HG03135 (cell line): ENCODE results near the gene TPRN.

ENCODE experiments used
- ATAC-seq: cut with Tn5 transposase; IDR thresholded peaks from one replicate; pipeline ENCODE4 v1.9.1; 2021; ENCODE audit warnings: mild to moderate bottlenecking, moderate library complexity; ENCODE audit not compliant: unreplicated experiment

The TPRN gene

DNA sequence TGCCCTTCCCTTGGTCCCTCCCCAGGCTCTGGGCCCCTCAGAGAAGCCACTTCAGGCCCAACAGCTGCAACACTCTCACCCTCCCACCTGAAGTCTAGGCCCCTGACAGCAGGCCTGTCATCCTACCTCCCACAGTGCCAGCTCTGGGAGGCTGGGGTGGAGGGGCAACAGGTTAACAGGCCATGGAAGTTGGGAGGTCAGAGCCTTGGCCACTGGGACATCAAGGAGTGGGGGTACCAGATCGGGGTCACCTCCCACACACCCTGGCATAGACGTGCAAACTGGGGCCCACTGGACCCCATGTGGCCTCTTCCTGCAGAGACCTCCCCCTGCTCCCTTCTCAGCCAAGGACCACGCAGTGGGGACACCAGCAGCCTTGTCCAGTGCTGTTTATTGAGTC, 9.3 kb downstream of the TPRN start:
- no peak for ATAC-seq

GRCh38 chr9:137190315-137190856, 10.2 kb downstream of the TPRN start:
- ATAC-seq, result no peak

GRCh38 chr9:137189297-137190295, 10.9 kb downstream of the TPRN start:
- ATAC-seq, result no peak

GRCh38 chr9:137188490-137189296, 11.8 kb downstream of the TPRN start, which contains the start of the genes ANAPC2 and SSNA1:
TSS of gene ANAPC2 (minus strand) at chr9:137188560. CDS start at chr9:137188532, 28 bp downstream.
TSS of gene SSNA1 (plus strand) at chr9:137188676. CDS start at chr9:137188727, 51 bp downstream.
- ATAC-seq, result peak; percentile 71

- ATAC-seq, result peak; percentile 7
Observed at GRCh38 chr9:137188086-137188489, 12.5 kb downstream of the TPRN start.

DNA sequence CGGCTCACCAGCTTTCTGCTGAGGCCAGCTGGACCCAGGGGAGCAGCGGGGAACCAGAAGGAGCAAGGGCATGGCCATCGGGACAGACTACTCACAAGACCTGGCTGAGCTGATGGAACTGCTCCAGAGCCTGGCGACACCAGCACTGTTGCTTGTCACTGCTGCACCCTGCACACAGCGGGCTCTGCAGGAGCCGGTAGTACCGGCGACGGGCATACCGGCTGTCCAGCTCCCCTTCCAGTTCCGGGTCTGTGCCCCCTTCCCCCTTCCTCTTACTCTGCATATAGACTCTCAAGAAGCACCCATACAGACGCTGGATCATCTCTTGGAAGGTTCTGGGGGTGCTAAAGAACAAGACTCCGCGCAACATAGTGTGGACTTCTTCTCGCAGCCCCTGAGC, 13.2 kb downstream of the TPRN start:
- no peak for ATAC-seq

GRCh38 chr9:137186385-137186784, 14.2 kb downstream of the TPRN start:
- no peak for ATAC-seq

GRCh38 chr9:137185921-137186320, 14.6 kb downstream of the TPRN start:
- ATAC-seq, result no peak

- no peak for ATAC-seq
Observed at GRCh38 chr9:137184881-137185660, 15.5 kb downstream of the TPRN start.

DNA sequence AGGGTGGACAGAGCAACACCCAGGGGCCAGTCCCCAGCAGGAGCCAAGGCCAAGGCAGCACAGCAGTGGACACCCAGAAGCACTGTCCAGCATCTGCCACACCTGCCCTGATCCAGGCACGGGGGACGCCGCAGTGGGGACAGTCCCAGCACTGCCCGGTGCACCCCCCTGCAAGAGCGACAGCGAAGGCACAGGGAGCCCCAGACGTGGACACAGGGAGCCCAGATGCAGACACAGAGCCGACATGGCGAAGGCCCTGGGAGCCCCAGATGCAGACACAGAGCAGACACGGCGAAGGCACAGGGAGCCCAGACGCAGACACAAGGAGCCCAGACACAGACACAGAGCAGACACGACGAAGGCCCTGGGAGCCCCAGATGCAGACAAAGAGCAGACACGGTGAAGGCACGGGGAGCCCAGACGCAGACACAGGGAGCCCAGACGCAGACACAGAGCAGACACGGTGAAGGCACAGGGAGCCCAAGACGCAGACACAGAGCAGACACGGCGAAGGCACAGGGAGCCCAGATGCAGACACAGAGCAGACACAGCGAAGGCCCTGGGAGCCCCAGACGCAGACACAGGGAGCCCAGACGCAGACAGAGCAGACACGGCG, 16.5 kb downstream of the TPRN start:
- ATAC-seq, result no peak

DNA sequence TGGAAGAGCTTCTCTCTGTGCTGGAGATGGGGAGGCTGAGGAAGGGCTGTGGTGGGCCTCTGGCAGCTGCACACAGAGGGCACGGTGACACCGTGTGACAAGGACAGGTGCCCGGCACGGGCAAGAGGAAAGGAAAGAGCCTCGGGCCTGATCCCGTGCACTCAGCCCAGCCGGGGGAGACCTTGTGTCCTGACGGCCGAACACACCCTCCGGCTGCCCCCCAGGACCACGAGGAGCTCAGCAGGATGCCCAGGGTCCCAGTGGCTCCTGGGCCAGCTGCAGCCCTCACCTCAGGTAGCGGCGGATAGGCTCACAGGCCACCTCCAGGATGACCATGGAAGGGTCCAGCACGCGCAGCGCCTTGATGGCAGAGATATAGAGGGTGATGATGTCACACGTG, 17.7 kb downstream of the TPRN start:
- ATAC-seq, result no peak

DNA sequence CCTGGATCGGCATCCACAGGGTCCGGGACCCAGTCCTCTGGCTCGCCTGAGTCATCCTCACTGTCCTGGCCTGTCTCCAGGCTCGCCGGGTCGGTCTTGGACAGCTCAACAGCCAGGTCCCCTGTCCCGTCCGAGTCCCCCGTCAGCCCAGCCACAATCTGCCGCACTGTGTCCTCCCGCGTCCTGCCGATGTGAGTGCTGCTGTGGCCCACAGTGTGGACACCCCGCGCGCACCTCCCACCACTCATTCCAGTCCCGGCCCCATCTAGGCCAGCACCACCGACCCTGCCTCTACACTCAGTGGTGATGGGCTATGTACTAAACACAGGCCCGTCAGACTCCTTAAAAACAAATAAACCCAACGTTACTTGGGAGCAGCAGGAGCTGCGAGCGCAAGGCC, 18.9 kb downstream of the TPRN start:
- ATAC-seq, result no peak

DNA sequence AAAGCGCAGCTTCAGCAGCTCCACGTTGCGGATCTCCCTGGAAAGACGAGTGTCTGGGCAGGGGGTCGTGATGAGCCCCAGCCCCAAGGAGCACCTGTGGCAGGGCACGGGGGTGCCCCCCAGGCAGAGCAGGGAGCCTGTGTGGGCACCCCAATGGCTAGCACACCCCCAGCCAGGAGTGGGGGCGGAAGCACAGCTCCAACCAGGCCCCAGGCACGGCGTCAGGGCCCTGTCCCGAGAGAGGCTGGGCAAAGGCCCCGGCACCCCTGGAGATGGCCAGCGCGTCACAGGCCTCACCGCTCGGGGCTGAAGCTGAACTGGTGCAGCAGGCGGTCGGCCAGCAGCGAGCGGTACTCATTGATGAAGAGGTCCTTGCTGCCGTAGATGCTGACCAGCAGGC, 20.1 kb downstream of the TPRN start:
- no peak for ATAC-seq

DNA sequence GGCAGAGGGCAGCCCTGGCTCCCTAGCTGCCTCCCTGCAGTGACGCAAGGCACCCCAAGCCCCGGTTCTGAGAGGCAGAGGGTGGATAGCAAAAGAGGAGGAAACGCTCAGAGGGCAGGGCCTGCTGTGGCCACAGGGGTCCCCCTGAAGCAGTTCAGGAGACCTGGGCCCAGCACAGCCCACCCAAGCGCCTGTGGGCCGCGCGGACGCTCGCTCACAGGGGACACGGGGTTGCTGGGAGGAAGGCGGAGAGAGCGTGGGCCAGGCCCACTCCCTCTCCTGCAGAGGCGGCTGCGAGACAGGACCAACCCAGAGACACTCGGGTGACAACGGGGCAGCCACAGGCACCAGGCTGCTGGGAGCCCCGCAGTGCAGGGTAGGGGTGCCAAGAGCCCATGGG, 20.8 kb downstream of the TPRN start:
- no peak for ATAC-seq

- no peak for ATAC-seq
Observed at GRCh38 chr9:137178939-137179630, 21.5 kb downstream of the TPRN start.

GRCh38 chr9:137178201-137178938, 22.2 kb downstream of the TPRN start:
- ATAC-seq, result no peak

GRCh38 chr9:137176302-137177182, 24.0 kb downstream of the TPRN start:
- ATAC-seq, result no peak
